ENCODE data around the gene CAMK1G. TPM values are rescaled to one million over a fixed set of nuclear protein-coding genes. Genes with fewer than 3 reads are reported as not detected.

The CAMK1G gene
- total RNA-seq, 1 experiment from 2014 or later, result 7.3 TPM

DNA sequence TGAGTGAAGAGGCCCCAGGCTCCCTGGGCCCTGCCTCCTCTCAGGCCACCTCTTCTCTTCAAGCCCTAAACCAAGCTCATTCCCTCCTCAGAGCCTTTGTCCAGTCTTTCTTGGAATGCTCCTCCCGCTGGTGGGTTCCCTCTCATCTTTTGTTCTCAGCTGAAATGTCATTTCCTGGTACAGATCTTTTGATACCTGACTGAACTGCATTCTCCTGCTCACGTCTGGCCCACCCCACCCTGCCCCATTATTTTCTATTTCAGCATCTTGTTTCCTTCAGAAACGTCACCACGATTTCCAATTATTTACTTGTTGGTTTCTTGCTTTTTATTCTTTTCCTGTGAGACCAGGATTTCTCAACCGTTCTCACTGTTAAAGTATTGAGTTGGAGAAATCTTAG, 52.3 kb downstream of the CAMK1G start:
- DNase-seq (ENCODE audit: low read depth), result no peak

DNA sequence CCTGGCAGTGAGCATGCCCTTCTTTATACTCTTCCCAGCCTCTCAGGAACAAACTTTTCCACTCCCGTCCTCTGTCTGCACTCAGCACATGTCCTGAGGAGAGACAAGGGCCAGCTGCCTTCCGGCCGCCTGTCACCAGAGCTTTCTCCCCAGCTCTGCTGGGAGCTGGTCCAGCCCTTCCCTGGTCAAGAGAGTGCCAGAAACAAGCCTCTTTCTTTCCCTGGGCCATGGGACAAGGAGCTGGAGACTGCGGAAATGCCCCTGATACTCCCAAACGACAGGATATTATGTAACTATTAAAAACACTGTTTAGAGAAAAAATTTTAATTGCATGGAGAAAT, 58.3 kb downstream of the CAMK1G start:
- peak; percentile 76 for DNase-seq (ENCODE audit: low read depth)

DNA sequence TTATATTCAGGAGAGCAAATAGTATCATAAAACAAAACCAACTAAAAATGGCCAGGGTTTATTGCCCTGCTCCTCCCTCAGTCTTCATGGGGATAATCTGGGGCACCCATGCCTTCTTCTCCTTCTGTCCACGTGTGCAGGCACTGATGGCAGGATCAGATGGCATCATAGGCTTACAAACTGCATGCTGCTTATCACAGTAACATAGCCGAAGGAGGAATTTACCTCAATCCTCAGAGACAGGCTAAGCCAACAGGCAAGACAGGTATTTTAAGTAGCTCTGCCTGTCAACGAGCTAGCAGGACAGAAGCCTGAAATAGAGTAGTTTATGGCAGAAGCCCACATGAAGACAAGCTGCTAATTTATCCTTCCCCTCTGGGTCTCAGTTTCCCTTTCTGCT, 59.3 kb downstream of the CAMK1G start:
- no peak for DNase-seq (ENCODE audit: low read depth)

DNA sequence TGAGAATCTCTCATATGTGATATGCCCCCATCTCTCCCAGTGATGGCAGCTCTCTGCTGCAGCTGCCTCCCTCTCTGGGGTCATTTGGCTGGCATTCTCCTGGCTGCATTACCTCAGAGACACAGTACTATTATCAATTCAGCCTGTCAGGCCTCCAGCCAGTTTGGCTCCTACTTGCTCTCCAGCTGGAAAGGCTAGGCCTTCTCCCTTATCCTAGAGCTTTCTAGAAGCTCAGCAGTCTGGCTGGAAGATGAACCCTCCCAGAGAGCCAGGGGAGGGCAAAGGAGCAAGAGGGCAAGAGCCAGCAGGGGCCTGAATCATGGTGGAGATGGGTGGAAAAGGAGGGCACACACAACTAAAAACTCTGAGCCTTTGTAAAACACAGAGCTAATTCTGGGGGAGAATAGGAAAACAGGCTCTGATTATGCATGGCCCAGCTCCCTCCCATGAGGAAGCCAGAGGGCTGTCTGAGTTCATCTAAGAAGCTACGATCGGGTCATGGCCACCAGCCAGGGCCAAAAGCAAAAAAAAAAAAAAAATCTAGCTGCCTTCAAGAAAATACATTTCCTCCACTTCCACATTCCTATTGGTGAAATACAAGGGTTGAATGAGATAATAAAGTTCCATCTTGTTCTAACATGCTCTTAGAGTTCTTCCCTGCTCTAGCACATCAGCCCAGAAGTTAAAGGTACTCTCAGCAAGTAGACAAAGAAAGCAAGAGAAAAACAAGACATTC, 59.9 kb downstream of the CAMK1G start:
- peak; percentile 49 for DNase-seq (ENCODE audit: low read depth)

DNA sequence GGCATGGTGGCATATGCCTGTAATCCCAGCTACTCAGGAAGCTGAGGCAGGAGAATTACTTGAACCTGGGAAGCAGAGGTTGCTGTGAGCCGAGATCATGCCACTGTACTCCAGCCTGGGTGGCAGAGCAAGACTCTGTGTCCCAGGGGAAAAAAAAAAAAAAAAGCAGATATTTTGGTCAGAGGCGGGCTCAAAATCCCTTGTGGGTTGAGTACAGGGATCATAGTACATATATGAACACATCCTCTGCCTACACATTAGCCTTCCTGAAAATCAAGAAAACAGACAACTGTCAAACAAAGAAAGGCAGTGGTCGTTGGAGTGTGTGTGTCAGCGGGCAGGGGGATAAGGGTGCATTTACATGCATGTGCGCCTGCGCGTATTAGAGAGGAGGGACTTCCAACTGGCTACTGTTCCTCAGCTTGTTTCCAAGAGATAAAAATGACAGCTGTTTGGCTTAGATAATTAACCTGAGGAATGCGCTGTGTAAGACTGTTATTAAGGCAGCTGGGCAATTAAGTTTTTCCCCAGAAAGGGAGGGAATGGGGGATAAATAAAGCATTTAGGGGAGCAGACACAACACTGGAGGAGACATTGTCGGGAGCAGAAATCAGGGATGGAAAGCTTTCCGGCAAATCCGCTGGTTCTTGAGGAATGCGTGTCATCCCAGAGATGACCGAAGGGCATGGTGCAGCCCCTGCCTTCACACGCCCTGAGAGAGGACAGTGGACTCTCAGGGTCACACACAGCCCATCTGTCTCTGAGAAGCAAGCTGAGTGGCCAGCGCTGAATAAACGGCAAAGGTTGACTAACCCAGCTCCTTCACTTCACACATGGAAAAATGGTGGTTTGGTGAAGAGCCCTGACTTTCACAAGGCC, 62.3 kb downstream of the CAMK1G start:
- peak; percentile 35 for DNase-seq (ENCODE audit: low read depth)

DNA sequence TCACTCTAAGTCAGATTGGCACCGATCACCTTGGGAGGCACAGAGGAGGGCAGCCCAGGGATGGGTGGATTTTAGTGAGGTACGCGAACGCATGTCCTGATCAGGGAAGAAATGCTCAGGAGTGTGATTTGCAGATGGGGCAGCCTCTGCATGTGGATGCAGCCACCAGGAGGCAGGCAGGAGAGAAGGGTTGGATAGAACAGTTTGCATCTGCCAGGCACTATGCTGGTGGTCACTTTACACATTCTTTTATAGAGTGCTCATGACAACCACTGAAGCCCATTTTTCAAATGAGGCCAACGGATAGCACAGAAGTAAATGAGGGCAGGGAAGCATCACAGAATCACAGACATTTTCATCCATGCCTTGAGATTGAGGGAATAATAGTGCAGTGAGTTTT, 63.0 kb downstream of the CAMK1G start:
- peak; percentile 82 for DNase-seq (ENCODE audit: low read depth)

DNA sequence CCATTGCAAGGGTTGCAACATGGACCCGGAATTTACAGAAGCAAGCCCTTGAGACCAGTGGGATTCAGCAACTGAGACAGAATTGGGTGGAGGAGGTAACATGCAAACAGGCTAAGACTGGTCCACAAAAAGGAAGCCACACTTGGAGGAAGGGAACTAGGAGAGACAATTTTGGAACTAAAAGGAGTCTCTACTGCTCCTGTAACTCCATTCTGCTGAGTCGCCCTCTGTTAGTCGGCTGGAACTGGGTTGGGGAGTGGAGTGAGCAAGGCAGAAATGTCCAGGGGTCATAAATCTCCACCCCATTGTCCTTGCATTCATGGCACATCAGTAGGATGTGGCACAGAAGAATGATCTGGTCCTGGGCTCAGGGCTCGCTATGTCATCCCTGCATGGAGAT, 63.6 kb downstream of the CAMK1G start:
- DNase-seq (ENCODE audit: low read depth), result no peak

DNA sequence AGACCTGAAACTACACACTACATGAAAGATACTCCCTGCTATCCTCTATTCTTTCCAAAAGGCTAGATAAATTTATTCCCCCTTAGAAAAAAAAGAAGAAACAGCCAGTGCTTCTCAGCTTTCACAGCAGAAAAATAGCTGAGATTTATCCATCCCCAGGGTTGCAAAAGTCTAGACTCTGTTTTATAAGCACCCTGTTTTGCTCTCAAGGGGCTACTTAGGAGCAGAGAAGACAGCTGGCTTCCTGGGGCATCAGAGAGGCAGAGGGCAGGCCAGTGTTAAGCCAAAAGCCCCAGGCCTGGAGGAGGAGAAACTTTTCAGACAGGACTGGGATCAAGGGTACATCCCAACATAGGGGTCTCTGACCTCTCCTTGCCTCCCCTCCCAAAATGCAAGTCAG, 64.8 kb downstream of the CAMK1G start:
- no peak for DNase-seq (ENCODE audit: low read depth)

DNA sequence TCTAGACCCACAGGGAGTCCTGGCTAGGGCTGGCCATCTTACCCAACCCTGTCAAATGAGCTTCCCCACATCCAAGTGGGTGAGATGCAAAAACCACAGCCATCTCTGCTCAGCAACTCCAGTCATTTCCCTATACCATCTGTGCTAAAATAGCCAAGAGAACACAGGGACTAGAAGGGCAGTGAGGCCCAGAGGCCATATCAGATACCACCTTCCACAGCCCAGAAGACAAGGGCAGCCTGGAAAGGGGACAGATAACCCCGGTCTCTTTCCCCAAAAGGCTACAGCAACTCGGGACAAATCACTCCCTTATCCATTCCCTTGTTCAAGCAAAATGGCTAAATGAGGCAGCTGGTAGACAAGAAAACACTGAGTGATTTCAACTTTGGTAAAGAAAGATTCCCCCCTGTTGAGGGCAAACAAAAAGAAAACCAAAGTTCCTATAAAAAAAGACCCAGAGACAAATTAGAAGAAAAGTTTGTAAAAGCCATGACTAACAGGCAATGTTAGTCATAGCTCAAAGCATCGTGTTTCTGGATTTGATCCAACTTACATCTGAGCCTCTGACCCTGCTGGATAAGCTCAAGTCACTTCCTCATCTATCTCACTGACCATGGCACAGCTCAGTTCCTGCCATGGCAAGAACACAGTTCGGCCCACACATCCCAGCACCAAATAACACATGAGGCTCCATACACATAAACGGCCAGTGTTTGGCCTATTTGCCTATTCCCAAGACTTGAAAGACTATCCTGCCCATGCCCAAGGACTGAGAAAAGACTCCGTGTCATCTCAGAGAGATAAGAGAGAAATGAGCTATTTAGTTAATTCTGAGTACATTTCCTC, 65.6 kb downstream of the CAMK1G start:
- peak; percentile 96 for DNase-seq (ENCODE audit: low read depth)

DNA sequence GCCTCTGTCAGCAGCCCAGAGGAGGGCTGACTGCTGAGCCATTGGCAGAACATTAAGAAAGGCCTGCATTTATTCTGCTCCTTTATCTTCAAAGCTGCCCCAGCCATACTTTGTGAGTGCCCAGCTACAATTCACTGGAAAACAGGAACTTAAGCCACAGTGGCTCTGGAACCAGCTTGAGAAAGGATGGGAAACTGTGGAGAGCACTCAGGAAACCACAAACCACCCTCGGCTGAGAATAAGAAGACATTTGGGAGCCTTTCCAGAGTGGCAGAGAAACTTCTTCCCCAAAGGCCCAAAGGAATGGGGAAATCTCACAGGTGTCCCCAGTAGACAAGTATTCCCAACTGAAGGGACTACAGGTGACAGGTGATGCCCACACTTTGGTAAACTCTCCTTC, 66.9 kb downstream of the CAMK1G start:
- DNase-seq (ENCODE audit: low read depth), result peak; percentile 77

DNA sequence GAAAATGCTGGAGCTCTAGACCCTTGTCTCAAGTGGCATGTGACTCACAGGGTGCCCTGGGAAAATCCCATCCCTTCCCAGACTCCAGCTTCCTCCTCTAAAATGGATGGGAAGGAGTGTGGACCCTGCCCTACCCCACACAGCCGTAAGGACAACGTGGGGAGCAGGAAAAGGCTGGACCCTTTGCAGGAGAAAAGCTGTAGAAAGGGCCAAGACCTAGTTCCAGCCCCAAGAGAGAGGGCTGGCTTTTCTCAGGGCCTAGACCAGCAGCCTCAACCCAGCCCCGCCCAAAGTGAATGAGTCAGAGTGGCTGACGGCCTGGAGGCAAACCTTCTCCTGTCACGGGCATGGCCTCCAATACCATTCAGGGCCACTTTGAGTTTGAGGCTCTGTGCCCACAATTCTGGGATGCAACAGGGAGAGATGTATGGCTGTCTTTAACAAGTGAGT, 67.6 kb downstream of the CAMK1G start:
- DNase-seq (ENCODE audit: low read depth), result peak; percentile 92

DNA sequence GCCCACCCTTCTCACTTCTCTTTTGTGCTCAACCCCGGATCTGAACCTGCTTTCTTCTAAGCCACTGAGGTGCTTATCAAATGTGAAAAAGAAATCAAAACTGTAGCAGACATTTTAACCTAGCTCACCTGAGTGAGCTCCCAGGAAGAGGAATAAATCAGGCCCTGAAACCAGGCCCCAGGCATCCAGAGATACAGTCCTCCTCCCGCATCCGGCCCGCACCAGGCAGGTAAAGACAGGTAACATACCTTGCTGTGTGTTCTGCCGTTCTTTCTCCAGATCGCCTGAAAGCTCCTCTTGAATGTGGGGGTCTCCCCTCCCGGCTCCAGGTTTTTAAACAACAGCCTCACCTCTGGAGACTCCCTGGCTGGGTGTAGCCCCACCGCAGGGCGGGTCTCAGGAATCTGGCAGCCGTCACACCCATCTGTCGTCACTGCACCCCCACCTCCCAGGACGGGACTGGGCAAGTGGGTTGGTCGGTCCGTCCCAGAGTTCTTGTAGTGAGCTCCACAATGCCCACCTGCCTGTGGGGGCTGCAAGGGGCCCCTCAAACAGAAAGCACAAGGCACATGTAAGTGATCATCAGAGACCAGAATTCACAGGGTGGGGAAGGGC, 68.7 kb downstream of the CAMK1G start, which contains the start of gene LAMB3:
TSS of gene LAMB3 (minus strand) at position 305 of the 615 bp plus-strand sequence. CDS start 1,481 bp downstream, outside the sequence.
- DNase-seq (ENCODE audit: low read depth), result no peak

DNA sequence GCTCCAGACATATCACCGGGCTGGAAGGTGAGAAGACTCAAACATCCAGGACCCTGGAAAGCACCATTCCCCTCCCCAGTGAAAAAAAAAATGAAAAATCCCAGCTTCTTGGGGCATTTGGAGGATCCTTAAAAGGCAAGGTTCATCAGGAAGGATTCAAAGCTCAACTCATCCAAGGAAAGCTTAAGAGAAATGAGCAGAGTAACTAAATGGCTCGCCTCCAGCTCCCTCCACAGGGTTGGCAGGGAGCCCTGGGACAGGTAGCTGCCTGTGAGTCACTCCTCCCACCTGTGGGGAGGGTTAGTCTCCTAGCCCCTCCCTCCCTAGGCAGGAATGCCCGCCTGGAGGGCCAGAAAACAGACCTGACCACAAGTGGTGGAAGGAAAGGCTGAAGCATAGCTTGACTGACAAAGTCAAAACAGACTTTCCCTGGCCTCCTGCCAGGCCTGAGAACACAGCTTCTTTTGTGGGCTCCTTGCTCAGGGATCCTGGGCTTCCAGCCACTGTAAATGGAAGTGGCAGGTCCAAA, 69.4 kb downstream of the CAMK1G start:
- DNase-seq (ENCODE audit: low read depth), result peak; percentile 91

DNA sequence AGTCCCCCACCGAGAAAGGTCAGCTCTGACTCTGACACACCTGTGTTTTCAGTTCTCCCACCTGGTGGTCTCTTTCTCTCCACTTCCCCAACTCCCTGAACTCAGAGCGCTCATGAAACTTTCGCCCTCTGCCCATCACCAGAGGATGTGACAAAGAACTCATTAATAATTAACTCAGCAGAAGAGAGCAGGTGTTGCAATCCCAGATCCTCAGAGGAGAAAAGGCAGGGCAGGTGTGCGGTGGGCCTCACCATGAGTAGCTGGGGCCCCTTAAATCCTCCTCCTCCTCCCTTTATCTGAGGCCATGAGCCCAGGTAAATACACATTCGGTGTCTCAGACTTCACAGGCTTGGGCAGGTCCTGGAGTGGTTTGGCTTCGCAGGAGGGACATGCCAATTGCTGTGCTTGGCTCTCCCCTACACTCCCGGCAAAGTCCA, 70.4 kb downstream of the CAMK1G start:
- no peak for DNase-seq (ENCODE audit: low read depth)

DNA sequence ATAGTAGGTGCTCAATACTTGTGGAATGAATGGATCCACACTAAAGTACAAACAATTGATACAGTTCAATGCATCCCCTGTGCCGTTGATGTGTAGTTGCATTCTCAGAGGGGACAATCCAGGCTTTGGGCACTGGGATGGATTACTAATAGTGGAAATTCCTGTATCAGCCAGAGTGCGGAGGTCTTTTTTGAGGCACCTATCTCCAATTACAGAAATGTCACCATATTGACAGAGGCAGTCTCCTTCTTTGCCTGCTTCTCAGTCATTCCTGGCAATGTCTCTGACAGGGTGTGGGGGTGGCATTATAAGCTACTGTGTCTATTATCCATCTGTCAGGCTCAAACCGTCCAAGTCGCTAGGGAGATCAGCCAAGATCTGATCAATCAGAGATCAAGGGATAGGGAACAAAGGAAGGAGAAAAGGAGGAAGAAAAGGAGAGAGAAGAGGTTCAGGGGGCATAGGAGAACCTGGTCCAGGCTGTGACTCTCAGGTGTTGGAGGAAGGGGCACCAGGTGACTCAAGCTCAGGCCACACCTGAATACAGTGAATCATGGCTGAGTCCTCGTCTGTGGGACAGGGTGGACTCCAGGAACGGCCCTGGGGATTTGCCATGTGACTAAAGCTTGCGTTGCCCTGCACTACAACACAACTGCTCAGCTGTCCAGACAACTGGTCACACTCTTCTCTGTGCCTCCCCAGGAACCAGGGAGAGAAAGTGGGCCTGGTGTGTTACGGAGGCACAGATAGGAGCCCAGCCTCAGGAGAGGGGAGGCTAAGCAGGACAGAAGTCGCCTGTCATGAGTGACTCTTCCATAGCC, 72.1 kb downstream of the CAMK1G start:
- no peak for DNase-seq (ENCODE audit: low read depth)

DNA sequence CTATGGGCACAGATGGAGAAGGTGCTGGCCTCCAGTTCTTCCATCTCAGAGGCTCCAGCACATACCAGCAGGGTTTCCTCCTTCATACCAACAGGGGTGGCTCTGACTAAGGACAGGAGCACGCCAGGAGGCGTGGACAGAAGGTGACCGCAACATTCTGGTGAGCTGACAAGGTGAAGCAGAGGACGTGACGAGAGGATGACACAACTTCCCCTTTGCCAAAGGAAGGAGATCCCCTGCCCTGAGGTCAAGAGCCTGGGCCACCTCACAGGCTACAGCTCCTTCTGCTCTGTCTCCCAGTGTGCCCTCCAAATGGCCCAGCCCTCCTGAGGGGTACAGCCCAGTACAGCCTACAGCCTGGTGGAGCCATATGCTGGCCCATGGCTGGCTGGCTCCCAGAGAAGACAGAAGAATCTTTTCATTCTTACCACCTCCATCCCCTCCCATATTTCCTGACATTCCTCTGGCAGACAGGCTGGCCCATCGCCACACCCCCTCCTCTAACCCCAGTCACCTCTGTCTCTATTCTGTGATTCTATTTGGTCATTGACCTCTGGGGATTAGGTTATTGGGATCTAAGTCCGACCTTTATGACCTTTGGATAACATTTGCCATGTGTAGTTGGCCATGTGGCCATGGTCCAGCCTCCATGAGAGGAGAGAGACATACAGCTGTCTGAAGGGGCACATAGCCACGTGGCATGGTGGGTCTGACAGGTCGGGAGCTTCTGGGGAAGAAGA, 73.8 kb downstream of the CAMK1G start:
- peak; percentile 64 for DNase-seq (ENCODE audit: low read depth)

DNA sequence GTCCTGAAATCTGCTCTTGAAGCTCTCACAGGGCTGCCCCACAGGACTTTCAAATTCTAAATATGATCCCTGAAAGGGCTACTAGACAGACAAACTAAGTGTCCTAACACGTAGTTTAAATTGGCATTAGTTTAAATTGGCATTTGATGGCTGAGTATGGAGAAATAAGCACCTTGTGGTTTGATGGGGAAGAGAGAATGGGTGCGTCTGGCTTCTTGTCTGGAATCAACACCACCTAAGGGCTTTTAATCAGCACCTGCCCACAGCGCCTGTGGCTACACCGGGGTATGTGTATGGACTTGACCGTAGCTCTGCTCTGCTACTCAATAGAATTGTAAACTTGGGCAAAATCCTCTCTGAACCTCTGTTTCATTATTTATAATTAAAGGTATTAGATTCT, 74.4 kb downstream of the CAMK1G start:
- no peak for DNase-seq (ENCODE audit: low read depth)

DNA sequence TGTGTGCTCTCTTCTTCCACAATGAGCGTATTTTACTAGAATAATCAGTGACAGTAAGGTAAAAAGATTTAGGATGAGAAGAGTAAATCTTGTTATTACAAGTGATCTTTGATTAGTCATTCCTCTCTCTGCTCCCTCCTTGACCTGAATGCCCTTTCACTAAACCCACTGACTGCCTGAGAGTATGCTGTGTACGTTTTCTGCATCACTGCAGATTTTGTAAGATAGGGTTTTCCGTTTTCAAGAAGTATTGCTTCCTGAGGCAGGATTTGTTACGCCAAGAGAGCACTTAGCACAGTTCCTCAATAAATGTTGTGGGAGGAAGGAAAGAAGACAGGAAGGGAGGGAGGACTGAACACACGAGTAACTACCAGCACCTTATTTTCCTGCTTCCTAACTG, 76.4 kb downstream of the CAMK1G start:
- DNase-seq (ENCODE audit: low read depth), result peak; percentile 63

DNA sequence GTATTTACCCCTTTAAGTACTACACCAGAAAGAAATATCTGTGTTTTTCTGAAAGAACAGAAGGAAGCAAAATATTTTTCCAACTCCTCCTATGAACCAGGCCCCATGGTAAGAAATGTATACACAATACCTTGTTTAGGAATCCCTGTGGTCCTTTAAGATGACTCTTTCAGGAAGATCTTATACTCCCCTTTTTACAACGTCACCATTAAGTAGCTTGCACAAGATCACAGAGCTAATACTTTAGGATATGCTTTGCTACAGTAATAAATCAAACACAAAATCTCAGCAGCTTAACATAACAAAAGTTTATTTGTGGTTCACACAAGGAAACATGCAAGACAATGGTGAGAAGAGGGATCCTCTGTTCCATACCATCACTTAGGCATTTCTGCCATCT, 77.6 kb downstream of the CAMK1G start:
- DNase-seq (ENCODE audit: low read depth), result no peak

DNA sequence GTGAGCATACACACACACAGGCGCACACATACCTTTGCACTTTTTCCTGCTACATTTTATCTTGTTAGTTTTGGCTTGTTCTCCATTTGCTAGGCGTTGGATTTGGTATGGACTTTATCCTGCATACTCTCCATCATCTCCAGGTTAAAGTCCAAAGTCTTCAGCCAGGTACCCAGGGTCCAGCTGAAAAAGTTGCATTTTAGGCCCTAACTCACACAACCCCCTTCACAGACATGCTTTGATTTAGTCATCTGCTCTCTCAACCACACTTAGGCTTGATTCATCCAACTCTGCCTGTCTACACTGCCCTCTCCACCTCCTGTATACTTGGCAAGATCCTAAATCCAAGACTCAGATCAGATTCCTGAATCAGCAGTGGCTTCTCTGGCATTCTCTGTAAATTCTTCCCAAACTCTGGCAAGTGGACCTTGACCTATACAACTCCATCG, 79.4 kb downstream of the CAMK1G start:
- peak; percentile 26 for DNase-seq (ENCODE audit: low read depth)

Measured in RPMI7951 (cell line).